HEK293 (cell line): Measurements from ENCODE around the gene PRKCE.

Experiments
- ATF2 ChIP-seq: fragments of 450-650 bp; formaldehyde crosslinking; IDR thresholded peaks from 2 replicates; pipeline ENCODE4 v1.5.1; 2016; ENCODE audit warnings: missing biosample characterization, missing genetic modification characterization, low read depth
- KLF7 ChIP-seq: fragments of 450-650 bp; formaldehyde crosslinking; IDR thresholded peaks from 2 replicates; pipeline ENCODE4 v1.5.1; 2016; ENCODE audit warnings: missing biosample characterization, missing genetic modification characterization, borderline replicate concordance
- RBAK ChIP-seq: fragments of 450-650 bp; formaldehyde crosslinking; IDR thresholded peaks from 2 replicates; pipeline ENCODE4 v1.5.1; 2016; ENCODE audit warnings: missing biosample characterization, missing genetic modification characterization
- ZNF121 ChIP-seq: fragments of 450-650 bp; formaldehyde crosslinking; IDR thresholded peaks from 2 replicates; pipeline ENCODE4 v1.5.1; 2016; ENCODE audit warnings: missing biosample characterization, missing genetic modification characterization
- ZNF274 ChIP-seq, 2 experiments: fragments of 200-500 bp in 1 of 2; fragments of 450-650 bp in 1 of 2; sonication (Bioruptor generic) in 1 of 2; formaldehyde crosslinking in 1 of 2; IDR thresholded peaks; 2 replicates each; pipeline versions ENCODE4 v1.5.1 to v1.6.1; 2014 to 2016; ENCODE audit warnings: borderline replicate concordance in 1 of 2, inconsistent platforms in 1 of 2, low read length in 1 of 2, missing biosample characterization in 1 of 2, missing genetic modification characterization in 1 of 2
- TF ChIP-seq, protein P1 (sequence below): fragments of 450-650 bp; formaldehyde crosslinking; IDR thresholded peaks from 2 replicates; pipeline ENCODE4 v1.5.1; 2016; ENCODE audit warnings: missing biosample characterization, missing genetic modification characterization
- TF ChIP-seq, protein P2 (sequence below): fragments of 450-650 bp; formaldehyde crosslinking; IDR thresholded peaks from 2 replicates; pipeline ENCODE4 v1.5.1; 2016; ENCODE audit warnings: missing biosample characterization, missing genetic modification characterization
- TF ChIP-seq, protein P3 (sequence below): fragments of 450-650 bp; formaldehyde crosslinking; conservative IDR thresholded peaks from 2 replicates; pipeline ENCODE4 v1.5.1; 2016; ENCODE audit warnings: low read depth, missing biosample characterization, missing genetic modification characterization

DNA sequence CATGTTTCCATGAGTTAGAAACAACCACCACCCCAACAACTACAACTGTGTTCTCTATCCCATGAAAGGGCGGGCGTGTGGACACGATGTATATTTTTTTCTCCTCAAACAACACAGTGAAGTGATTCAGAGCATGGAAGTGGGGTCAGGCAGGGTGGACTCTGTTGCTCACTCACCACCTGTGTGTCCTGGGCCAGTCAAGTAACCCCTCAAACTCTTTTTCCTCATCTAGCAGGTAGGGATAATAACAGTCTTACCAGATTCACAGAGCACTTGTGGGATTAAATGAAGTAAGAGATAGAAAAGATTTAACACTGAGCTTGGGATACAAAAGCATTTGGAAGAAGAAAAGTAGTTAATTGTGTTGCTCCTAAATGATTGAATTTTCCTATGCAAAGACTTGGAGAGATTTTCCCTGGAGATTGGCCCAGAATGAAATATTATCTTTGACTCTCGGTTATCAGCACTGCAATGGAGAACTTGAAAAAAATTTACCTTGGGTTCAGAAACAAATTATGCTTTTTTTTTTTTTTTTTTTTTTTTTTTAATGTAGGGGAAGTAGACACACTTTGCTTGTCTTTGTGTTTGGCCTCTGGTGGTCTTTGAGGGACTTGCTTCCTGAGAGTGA, 483.9 kb downstream of the PRKCE start:
- TF ChIP-seq, protein P1, sequence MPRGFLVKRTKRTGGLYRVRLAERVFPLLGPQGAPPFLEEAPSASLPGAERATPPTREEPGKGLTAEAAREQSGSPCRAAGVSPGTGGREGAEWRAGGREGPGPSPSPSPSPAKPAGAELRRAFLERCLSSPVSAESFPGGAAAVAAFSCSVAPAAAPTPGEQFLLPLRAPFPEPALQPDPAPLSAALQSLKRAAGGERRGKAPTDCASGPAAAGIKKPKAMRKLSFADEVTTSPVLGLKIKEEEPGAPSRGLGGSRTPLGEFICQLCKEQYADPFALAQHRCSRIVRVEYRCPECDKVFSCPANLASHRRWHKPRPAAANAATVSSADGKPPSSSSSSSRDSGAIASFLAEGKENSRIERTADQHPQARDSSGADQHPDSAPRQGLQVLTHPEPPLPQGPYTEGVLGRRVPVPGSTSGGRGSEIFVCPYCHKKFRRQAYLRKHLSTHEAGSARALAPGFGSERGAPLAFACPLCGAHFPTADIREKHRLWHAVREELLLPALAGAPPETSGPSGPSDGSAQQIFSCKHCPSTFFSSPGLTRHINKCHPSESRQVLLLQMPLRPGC (tag by site-specific recombination) = no peak
- TF ChIP-seq ZNF274 (IDR thresholded peaks at IDR 0.05; ENCODE audit: low read length) = no peak
- no peak for TF ChIP-seq ZNF274 (tag by site-specific recombination; IDR thresholded peaks at IDR 0.05; ENCODE audit: borderline replicate concordance)
- TF ChIP-seq, protein P2, sequence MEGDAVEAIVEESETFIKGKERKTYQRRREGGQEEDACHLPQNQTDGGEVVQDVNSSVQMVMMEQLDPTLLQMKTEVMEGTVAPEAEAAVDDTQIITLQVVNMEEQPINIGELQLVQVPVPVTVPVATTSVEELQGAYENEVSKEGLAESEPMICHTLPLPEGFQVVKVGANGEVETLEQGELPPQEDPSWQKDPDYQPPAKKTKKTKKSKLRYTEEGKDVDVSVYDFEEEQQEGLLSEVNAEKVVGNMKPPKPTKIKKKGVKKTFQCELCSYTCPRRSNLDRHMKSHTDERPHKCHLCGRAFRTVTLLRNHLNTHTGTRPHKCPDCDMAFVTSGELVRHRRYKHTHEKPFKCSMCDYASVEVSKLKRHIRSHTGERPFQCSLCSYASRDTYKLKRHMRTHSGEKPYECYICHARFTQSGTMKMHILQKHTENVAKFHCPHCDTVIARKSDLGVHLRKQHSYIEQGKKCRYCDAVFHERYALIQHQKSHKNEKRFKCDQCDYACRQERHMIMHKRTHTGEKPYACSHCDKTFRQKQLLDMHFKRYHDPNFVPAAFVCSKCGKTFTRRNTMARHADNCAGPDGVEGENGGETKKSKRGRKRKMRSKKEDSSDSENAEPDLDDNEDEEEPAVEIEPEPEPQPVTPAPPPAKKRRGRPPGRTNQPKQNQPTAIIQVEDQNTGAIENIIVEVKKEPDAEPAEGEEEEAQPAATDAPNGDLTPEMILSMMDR = no peak
- TF ChIP-seq, protein P3, sequence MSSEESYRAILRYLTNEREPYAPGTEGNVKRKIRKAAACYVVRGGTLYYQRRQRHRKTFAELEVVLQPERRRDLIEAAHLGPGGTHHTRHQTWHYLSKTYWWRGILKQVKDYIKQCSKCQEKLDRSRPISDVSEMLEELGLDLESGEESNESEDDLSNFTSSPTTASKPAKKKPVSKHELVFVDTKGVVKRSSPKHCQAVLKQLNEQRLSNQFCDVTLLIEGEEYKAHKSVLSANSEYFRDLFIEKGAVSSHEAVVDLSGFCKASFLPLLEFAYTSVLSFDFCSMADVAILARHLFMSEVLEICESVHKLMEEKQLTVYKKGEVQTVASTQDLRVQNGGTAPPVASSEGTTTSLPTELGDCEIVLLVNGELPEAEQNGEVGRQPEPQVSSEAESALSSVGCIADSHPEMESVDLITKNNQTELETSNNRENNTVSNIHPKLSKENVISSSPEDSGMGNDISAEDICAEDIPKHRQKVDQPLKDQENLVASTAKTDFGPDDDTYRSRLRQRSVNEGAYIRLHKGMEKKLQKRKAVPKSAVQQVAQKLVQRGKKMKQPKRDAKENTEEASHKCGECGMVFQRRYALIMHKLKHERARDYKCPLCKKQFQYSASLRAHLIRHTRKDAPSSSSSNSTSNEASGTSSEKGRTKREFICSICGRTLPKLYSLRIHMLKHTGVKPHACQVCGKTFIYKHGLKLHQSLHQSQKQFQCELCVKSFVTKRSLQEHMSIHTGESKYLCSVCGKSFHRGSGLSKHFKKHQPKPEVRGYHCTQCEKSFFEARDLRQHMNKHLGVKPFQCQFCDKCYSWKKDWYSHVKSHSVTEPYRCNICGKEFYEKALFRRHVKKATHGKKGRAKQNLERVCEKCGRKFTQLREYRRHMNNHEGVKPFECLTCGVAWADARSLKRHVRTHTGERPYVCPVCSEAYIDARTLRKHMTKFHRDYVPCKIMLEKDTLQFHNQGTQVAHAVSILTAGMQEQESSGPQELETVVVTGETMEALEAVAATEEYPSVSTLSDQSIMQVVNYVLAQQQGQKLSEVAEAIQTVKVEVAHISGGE (tag by site-specific recombination) = no peak
- TF ChIP-seq RBAK (tag by site-specific recombination) = no peak
- TF ChIP-seq KLF7 (tag by site-specific recombination) = no peak
- no peak for TF ChIP-seq ATF2
- no peak for TF ChIP-seq ZNF121 (tag by site-specific recombination)
